ENCODE data around the gene VEPH1.

- TF ChIP-seq, protein P1, sequence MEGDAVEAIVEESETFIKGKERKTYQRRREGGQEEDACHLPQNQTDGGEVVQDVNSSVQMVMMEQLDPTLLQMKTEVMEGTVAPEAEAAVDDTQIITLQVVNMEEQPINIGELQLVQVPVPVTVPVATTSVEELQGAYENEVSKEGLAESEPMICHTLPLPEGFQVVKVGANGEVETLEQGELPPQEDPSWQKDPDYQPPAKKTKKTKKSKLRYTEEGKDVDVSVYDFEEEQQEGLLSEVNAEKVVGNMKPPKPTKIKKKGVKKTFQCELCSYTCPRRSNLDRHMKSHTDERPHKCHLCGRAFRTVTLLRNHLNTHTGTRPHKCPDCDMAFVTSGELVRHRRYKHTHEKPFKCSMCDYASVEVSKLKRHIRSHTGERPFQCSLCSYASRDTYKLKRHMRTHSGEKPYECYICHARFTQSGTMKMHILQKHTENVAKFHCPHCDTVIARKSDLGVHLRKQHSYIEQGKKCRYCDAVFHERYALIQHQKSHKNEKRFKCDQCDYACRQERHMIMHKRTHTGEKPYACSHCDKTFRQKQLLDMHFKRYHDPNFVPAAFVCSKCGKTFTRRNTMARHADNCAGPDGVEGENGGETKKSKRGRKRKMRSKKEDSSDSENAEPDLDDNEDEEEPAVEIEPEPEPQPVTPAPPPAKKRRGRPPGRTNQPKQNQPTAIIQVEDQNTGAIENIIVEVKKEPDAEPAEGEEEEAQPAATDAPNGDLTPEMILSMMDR (IDR thresholded peaks at IDR 0.05 in 4 of 5, conservative IDR thresholded peaks at IDR 0.05 in 1 of 5) = no peak
- no peak for TF ChIP-seq POLR2A (IDR thresholded peaks at IDR 0.05)
These were observed 32.5 kb upstream of the VEPH1 start for GRCh38 chr3:157535667-157536066.

Data from gastrocnemius medialis (tissue), 4 donors.